Omental fat pad (tissue), 4 donors: Measurements from ENCODE around the gene PKP3. TPM values are rescaled to one million over a fixed set of nuclear protein-coding genes. Genes with fewer than 3 reads are reported as not detected.

Source experiments
- ATAC-seq: fragments of 150-250 bp; one replicate; pipeline ENCODE4 v1.9.1; 2016; ENCODE audit warnings: mild to moderate bottlenecking, moderate library complexity; ENCODE audit not compliant: low FRiP score
- DNase-seq: peaks from one replicate; pipeline ENCODE4 v3.0.0-alpha.2; 2019; ENCODE audit warnings: low spot score
- CTCF ChIP-seq, 3 donors: fragments of 450-650 bp; IDR thresholded peaks; one replicate each; pipeline ENCODE4 v1.5.1; 2016 to 2017; ENCODE audit warnings: antibody characterized with exemption in 3 of 3, mild to moderate bottlenecking in 3 of 3, moderate library complexity in 2 of 3
- total RNA-seq, 4 donors: library from RNA; depleted of rRNA; stranded (reverse); fragments of >200 nt; gene quantifications; one replicate each; pipeline ENCODE4 v1.1.0, GENCODE V29; 2016

Gene PKP3
- total RNA-seq, 4 donors from 2014 or later = 0.09 to 0.96 (median 0.95) TPM; not detected in 1

- no peak for DNase-seq
- no peak for TF ChIP-seq CTCF (IDR thresholded peaks at IDR 0.05)
- ATAC-seq = no peak
Measured at GRCh38 chr11:380996-381395, 13.0 kb upstream of the PKP3 start.

- ATAC-seq (no peak), DNase-seq (no peak)
- TF ChIP-seq CTCF (IDR thresholded peaks at IDR 0.05) = no peak
Measured at GRCh38 chr11:381501-382072, 12.4 kb upstream of the PKP3 start.

GRCh38 chr11:382081-382629 is 11.9 kb upstream of the PKP3 start:
- ATAC-seq (no peak), DNase-seq (no peak)
- TF ChIP-seq CTCF (IDR thresholded peaks at IDR 0.05) = no peak

GRCh38 chr11:383431-383830 is 10.6 kb upstream of the PKP3 start:
- DNase-seq = no peak
- TF ChIP-seq CTCF (IDR thresholded peaks at IDR 0.05) = no peak
- no peak for ATAC-seq

GRCh38 chr11:384511-384910 is 9.5 kb upstream of the PKP3 start:
- no peak for ATAC-seq
- no peak for DNase-seq
- no peak for TF ChIP-seq CTCF (IDR thresholded peaks at IDR 0.05)

- no peak for TF ChIP-seq CTCF (IDR thresholded peaks at IDR 0.05)
- no peak for ATAC-seq
- DNase-seq = no peak
Measured at GRCh38 chr11:385594-386351, 8.2 kb upstream of the PKP3 start.

GRCh38 chr11:386483-386882 is 7.5 kb upstream of the PKP3 start:
- ATAC-seq (no peak), DNase-seq (no peak)
- no peak for TF ChIP-seq CTCF (IDR thresholded peaks at IDR 0.05)
